GM12878 (cell line): Measurements from ENCODE around the gene WRAP73. TPM values are rescaled to one million over a fixed set of nuclear protein-coding genes. Genes with fewer than 3 reads are reported as not detected.
A peak's percentile ranks its signal among the peaks of the same experiment; 100 is the strongest.

Experiments
- ATF7 ChIP-seq: fragments of 450-650 bp; IDR thresholded peaks from 2 replicates; pipeline ENCODE4 v1.6.1; 2016; ENCODE audit warnings: low read depth, mild to moderate bottlenecking
- GABPA ChIP-seq: IDR thresholded peaks from 2 replicates; pipeline ENCODE4 v1.6.1; 2014; ENCODE audit warnings: antibody characterized with exemption, low read depth, mild to moderate bottlenecking, inconsistent platforms
- JUNB ChIP-seq: IDR thresholded peaks from 2 replicates; pipeline ENCODE4 v1.6.1; 2016; ENCODE audit warnings: antibody characterized with exemption, mild to moderate bottlenecking
- KLF5 ChIP-seq: fragments of 450-650 bp; IDR thresholded peaks from 2 replicates; pipeline ENCODE4 v1.6.1; 2014; ENCODE audit warnings: mild to moderate bottlenecking; ENCODE audit not compliant: partially characterized antibody
- MEF2B ChIP-seq: fragments of 450-650 bp; IDR thresholded peaks from 2 replicates; pipeline ENCODE4 v1.6.1; 2018; ENCODE audit warnings: mild to moderate bottlenecking, moderate library complexity; ENCODE audit not compliant: partially characterized antibody, poor library complexity, severe bottlenecking
- MYB ChIP-seq: fragments of 150-350 bp; IDR thresholded peaks from 2 replicates; pipeline ENCODE4 v1.6.1; 2014; ENCODE audit warnings: mild to moderate bottlenecking, low read depth, low read length, borderline replicate concordance
- POLR2AphosphoS5 ChIP-seq: IDR thresholded peaks from 2 replicates; pipeline ENCODE4 v1.6.1; 2011; ENCODE audit warnings: mild to moderate bottlenecking, low read length, inconsistent platforms
- POU2F2 ChIP-seq: IDR thresholded peaks from 3 replicates; pipeline ENCODE4 v1.6.1; 2011; ENCODE audit warnings: low read depth, mild to moderate bottlenecking, low read length, borderline replicate concordance
- RFX5 ChIP-seq: IDR thresholded peaks from 2 replicates; pipeline ENCODE4 v1.6.1; 2011; ENCODE audit warnings: low read depth, low read length, improper control_type of control experiment
- SMARCA5 ChIP-seq: fragments of 450-650 bp; IDR thresholded peaks from 2 replicates; pipeline ENCODE4 v1.6.1; 2017; ENCODE audit warnings: mild to moderate bottlenecking
- SP1 ChIP-seq: IDR thresholded peaks from one replicate; pipeline ENCODE4 v1.6.1; 2011; ENCODE audit warnings: low read depth, low read length
- STAT3 ChIP-seq: IDR thresholded peaks from 2 replicates; pipeline ENCODE4 v1.6.1; 2011; ENCODE audit warnings: low read depth, low read length, improper control_type of control experiment
- SUPT20H ChIP-seq: IDR thresholded peaks from 2 replicates; pipeline ENCODE4 v1.6.1; 2011; ENCODE audit warnings: low read depth, mild to moderate bottlenecking, low read length, moderate library complexity, borderline replicate concordance; ENCODE audit not compliant: control insufficient read depth
- TCF7 ChIP-seq: IDR thresholded peaks from 2 replicates; pipeline ENCODE4 v1.6.1; 2014; ENCODE audit warnings: antibody characterized with exemption, borderline replicate concordance
- ZBED1 ChIP-seq: IDR thresholded peaks from 2 replicates; pipeline ENCODE4 v1.6.1; 2016; ENCODE audit warnings: borderline replicate concordance
- ZNF24 ChIP-seq: fragments of 450-650 bp; IDR thresholded peaks from 2 replicates; pipeline ENCODE4 v1.6.1; 2017; ENCODE audit warnings: antibody characterized with exemption, mild to moderate bottlenecking
- ZNF384 ChIP-seq: IDR thresholded peaks from 2 replicates; pipeline ENCODE4 v1.6.1; 2012; ENCODE audit warnings: low read depth, mild to moderate bottlenecking, low read length, improper control_type of control experiment, borderline replicate concordance
- polyA plus RNA-seq, 11 experiments: library from polyadenylated mRNA; depleted of rRNA in 4 of 11; unstranded in 6 of 11; stranded (reverse) in 5 of 11; fragments of >200 nt; fragmentation: Nextera tagmentation in 4 of 11; fragmentation: Illumina TruSeq in 1 of 11; extraction: Ambion mirVana in 4 of 11; extraction: Trizol in 1 of 11; gene quantifications; 1 replicate in 1 of 11; 2 replicates in 10 of 11; pipeline versions ENCODE4 v1.2.1 to v1.2.3, GENCODE V29; 2011 to 2016; ENCODE audit warnings: inconsistent platforms in 2 of 11, missing spikeins in 2 of 11, low read depth in 1 of 11
- total RNA-seq, 4 experiments: library from RNA; depleted of rRNA in 3 of 4; stranded (reverse); fragments of >200 nt in 3 of 4; fragmentation: Illumina TruSeq in 1 of 4; extraction: Trizol in 1 of 4; gene quantifications; 2 replicates each; pipeline versions ENCODE4 v1.2.1 to v1.2.3, GENCODE V29; 2013 to 2021
- TF ChIP-seq, protein P1 (sequence below): IDR thresholded peaks from 2 replicates; pipeline ENCODE4 v1.6.1; 2011; ENCODE audit warnings: borderline replicate concordance, low read depth, mild to moderate bottlenecking, moderate library complexity, mixed read lengths, low read length; ENCODE audit not compliant: insufficient read depth; ENCODE audit errors: extremely low read length
- TF ChIP-seq, protein P2 (sequence below): fragments of 450-650 bp; IDR thresholded peaks from 2 replicates; pipeline ENCODE4 v1.6.1; 2014; ENCODE audit warnings: mild to moderate bottlenecking
- TF ChIP-seq, protein P3 (sequence below): IDR thresholded peaks from 2 replicates; pipeline ENCODE4 v1.6.1; 2011; ENCODE audit warnings: low read depth, mild to moderate bottlenecking, low read length, moderate library complexity, borderline replicate concordance; ENCODE audit errors: extremely low read depth
- TF ChIP-seq, protein P4 (sequence below): IDR thresholded peaks from 2 replicates; pipeline ENCODE4 v1.6.1; 2012; ENCODE audit warnings: improper control_type of control experiment, low read depth, low read length; ENCODE audit not compliant: insufficient replicate concordance

WRAP73 gene
- total and polyA plus RNA-seq, 10 of the 15 experiments (the other 5 are each of a cell fraction or from before 2014, with no cell fraction given), result 3.2 to 65.8 (median 48.0) TPM

DNA sequence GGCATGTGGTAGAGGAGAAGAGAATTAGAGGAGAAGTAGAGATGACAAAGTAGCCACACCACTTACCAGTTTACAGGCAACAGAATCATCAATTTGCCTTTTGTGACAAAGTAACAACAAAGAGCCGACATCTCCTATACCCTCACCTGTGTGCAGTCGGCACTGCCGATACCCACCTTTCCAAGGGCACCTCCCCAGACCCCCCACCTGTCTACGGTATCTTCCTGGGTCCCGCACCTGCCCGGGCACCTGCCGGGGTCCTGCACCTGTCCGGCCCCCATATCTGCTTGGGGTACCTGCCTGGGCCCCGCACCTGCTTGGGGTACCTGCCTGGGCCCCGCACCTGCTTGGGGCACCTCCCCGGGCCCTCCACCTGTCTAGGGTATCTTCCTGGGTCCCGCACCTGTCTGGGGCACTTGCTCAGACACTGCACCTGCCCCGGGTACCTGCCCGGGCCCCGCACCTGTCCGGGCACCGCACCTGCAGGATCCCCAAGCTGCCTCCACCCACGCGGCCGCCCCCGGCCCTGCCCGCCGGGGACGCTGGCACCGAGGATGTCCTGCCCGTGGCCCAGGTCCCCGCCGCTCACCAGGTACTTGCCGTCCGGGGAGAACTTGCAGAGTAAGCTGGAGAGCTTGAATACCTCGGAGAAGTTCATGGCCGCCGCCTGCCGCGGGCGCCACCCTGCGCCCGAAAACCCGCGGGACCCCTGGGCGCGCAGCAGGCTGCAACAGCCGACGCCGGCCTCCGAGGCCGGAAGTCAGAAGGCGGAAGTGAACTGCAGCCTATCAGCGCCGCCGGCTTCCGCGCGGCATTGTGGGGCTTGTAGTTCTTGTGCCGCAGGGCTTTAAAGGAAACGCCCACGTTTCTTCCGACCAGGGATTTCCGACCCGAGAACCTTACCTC lies at the start of gene WRAP73 (continued):
- TF ChIP-seq, protein P1, sequence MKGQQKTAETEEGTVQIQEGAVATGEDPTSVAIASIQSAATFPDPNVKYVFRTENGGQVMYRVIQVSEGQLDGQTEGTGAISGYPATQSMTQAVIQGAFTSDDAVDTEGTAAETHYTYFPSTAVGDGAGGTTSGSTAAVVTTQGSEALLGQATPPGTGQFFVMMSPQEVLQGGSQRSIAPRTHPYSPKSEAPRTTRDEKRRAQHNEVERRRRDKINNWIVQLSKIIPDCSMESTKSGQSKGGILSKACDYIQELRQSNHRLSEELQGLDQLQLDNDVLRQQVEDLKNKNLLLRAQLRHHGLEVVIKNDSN, result no peak
- no peak for TF ChIP-seq TCF7
- 0 out of 2 replicates have a peak, but pooled peaks have one; percentile 37 for TF ChIP-seq JUNB
- no peak; the same call in 1 of the 2 replicates for TF ChIP-seq ATF7
- TF ChIP-seq, protein P2, sequence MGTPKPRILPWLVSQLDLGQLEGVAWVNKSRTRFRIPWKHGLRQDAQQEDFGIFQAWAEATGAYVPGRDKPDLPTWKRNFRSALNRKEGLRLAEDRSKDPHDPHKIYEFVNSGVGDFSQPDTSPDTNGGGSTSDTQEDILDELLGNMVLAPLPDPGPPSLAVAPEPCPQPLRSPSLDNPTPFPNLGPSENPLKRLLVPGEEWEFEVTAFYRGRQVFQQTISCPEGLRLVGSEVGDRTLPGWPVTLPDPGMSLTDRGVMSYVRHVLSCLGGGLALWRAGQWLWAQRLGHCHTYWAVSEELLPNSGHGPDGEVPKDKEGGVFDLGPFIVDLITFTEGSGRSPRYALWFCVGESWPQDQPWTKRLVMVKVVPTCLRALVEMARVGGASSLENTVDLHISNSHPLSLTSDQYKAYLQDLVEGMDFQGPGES, result no peak
- no peak for TF ChIP-seq KLF5
- no peak for TF ChIP-seq SMARCA5
- TF ChIP-seq MYB, result no peak
- TF ChIP-seq, protein P3, sequence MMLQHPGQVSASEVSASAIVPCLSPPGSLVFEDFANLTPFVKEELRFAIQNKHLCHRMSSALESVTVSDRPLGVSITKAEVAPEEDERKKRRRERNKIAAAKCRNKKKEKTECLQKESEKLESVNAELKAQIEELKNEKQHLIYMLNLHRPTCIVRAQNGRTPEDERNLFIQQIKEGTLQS, result no peak
- TF ChIP-seq POLR2AphosphoS5, result peak; percentile 67; the same call in 1 of the 2 replicates
- no peak for TF ChIP-seq ZBED1
- TF ChIP-seq SP1, result peak; percentile 70
- TF ChIP-seq ZNF384, result no peak
- TF ChIP-seq ZNF24, result no peak
- peak; percentile 92 for TF ChIP-seq GABPA
- peak; percentile 48; the same call in 1 of the 3 replicates for TF ChIP-seq POU2F2
- no peak for TF ChIP-seq SUPT20H
- no peak for TF ChIP-seq RFX5
- TF ChIP-seq, protein P4, sequence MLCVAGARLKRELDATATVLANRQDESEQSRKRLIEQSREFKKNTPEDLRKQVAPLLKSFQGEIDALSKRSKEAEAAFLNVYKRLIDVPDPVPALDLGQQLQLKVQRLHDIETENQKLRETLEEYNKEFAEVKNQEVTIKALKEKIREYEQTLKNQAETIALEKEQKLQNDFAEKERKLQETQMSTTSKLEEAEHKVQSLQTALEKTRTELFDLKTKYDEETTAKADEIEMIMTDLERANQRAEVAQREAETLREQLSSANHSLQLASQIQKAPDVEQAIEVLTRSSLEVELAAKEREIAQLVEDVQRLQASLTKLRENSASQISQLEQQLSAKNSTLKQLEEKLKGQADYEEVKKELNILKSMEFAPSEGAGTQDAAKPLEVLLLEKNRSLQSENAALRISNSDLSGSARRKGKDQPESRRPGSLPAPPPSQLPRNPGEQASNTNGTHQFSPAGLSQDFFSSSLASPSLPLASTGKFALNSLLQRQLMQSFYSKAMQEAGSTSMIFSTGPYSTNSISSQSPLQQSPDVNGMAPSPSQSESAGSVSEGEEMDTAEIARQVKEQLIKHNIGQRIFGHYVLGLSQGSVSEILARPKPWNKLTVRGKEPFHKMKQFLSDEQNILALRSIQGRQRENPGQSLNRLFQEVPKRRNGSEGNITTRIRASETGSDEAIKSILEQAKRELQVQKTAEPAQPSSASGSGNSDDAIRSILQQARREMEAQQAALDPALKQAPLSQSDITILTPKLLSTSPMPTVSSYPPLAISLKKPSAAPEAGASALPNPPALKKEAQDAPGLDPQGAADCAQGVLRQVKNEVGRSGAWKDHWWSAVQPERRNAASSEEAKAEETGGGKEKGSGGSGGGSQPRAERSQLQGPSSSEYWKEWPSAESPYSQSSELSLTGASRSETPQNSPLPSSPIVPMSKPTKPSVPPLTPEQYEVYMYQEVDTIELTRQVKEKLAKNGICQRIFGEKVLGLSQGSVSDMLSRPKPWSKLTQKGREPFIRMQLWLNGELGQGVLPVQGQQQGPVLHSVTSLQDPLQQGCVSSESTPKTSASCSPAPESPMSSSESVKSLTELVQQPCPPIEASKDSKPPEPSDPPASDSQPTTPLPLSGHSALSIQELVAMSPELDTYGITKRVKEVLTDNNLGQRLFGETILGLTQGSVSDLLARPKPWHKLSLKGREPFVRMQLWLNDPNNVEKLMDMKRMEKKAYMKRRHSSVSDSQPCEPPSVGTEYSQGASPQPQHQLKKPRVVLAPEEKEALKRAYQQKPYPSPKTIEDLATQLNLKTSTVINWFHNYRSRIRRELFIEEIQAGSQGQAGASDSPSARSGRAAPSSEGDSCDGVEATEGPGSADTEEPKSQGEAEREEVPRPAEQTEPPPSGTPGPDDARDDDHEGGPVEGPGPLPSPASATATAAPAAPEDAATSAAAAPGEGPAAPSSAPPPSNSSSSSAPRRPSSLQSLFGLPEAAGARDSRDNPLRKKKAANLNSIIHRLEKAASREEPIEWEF, result no peak
- TF ChIP-seq STAT3, result no peak
- TF ChIP-seq MEF2B, result no peak
